A549 (cell line): ENCODE data around the gene OAS3. TPM values are rescaled to one million over a fixed set of nuclear protein-coding genes. Genes with fewer than 3 reads are reported as not detected.

Experiments
- ATAC-seq, 2 experiments: fragments of 200-7000 bp in 1 of 2; fragments of >200 bp in 1 of 2; cut with Nextera tagmentation in 1 of 2; cut with Tn5 transposase in 1 of 2; 3 replicates each; pipeline versions ENCODE4 v1.8.0 to v1.9.1; 2018 to 2020; ENCODE audit warnings: mild to moderate bottlenecking in 1 of 2, moderate library complexity in 1 of 2
- CTCF ChIA-PET: fragments of 300-600 bp; sonication (Branson Sonifier 250); formaldehyde crosslinking; extraction: SDS; loops from one replicate; lab custom pipeline; 2021; ENCODE audit warnings: antibody characterized with exemption, inconsistent platforms; lab: Yijun Ruan, JAX
- POLR2A ChIA-PET: fragments of 350-600 bp; formaldehyde crosslinking; extraction: SDS; loops from one replicate; lab custom pipeline; 2021; ENCODE audit warnings: antibody characterized with exemption, inconsistent platforms; lab: Yijun Ruan, JAX
- DNase-seq, 2 experiments: peaks; one replicate each; pipeline versions ENCODE4 v3.0.0 to v3.0.0-alpha.2; 2011 to 2016; ENCODE audit warnings: low read depth in 1 of 2, low spot score in 1 of 2
- FAIRE-seq: peaks from 2 replicates; lab custom pipeline; 2011; peaks lifted over from hg19 to GRCh38; lab: Jason Lieb, UNC
- H3K27ac ChIP-seq, 2 experiments: fragments of >200 bp; sonication (Bioruptor Twin); formaldehyde crosslinking; 3 replicates each; pipeline ENCODE4 v1.5.1; 2016 to 2017
- H3K4me1 ChIP-seq: fragments of >200 bp; sonication (Bioruptor Twin); formaldehyde crosslinking; 3 replicates; pipeline ENCODE4 v1.6.1; 2016
- H3K4me2 ChIP-seq: fragments of >200 bp; sonication (Bioruptor Twin); formaldehyde crosslinking; 3 replicates; pipeline ENCODE4 v1.6.1; 2016
- H3K4me3 ChIP-seq: fragments of >200 bp; sonication (Bioruptor Twin); formaldehyde crosslinking; 3 replicates; pipeline ENCODE4 v1.5.1; 2016
- H3K9me3 ChIP-seq: fragments of >200 bp; sonication (Bioruptor Twin); formaldehyde crosslinking; 3 replicates; pipeline ENCODE4 v1.6.1; 2016
- BCL3 ChIP-seq: fragments of >200 bp; sonication (Bioruptor Twin); formaldehyde crosslinking; IDR thresholded peaks from 3 replicates; pipeline ENCODE4 v1.6.1; 2016
- BHLHE40 ChIP-seq: IDR thresholded peaks from 2 replicates; pipeline ENCODE4 v1.6.1; 2012; ENCODE audit warnings: low read depth, low read length, inconsistent platforms
- CHD2 ChIP-seq: fragments of 150-350 bp; IDR thresholded peaks from 2 replicates; pipeline ENCODE4 v1.6.1; 2014; ENCODE audit warnings: low read length; ENCODE audit not compliant: partially characterized antibody
- CHD4 ChIP-seq: fragments of 200-600 bp; sonication (generic); IDR thresholded peaks from 2 replicates; pipeline ENCODE4 v1.6.1; 2016; ENCODE audit warnings: antibody characterized with exemption, mild to moderate bottlenecking, borderline replicate concordance
- EHMT2 ChIP-seq: fragments of 200-600 bp; sonication (generic); IDR thresholded peaks from 2 replicates; pipeline ENCODE4 v1.6.1; 2016; ENCODE audit warnings: antibody characterized with exemption, low read depth, mild to moderate bottlenecking, moderate library complexity
- ELK1 ChIP-seq: fragments of 150-350 bp; IDR thresholded peaks from 2 replicates; pipeline ENCODE4 v1.6.1; 2014; ENCODE audit warnings: low read depth, mild to moderate bottlenecking, low read length
- FOSL2 ChIP-seq, 2 experiments: fragments of 450-650 bp in 1 of 2; fragments of >200 bp in 1 of 2; sonication (Bioruptor Twin) in 1 of 2; formaldehyde crosslinking; IDR thresholded peaks; 2 replicates each; pipeline versions ENCODE4 v1.5.0 to v1.6.1; 2016 to 2020; ENCODE audit warnings: mild to moderate bottlenecking in 1 of 2, moderate library complexity in 1 of 2
- GATA3 ChIP-seq: IDR thresholded peaks from 2 replicates; pipeline ENCODE4 v1.6.1; 2012; ENCODE audit warnings: borderline replicate concordance
- HDAC2 ChIP-seq: fragments of 200-600 bp; sonication (generic); IDR thresholded peaks from 2 replicates; pipeline ENCODE4 v1.6.1; 2016
- HEYL ChIP-seq: fragments of 250-450 bp; sonication (Bioruptor Pico); IDR thresholded peaks from 2 replicates; pipeline ENCODE4 v1.8.0; 2021; ENCODE audit warnings: mild to moderate bottlenecking, moderate library complexity
- HMGXB4 ChIP-seq: fragments of 250-450 bp; sonication (Bioruptor Pico); IDR thresholded peaks from 2 replicates; pipeline ENCODE4 v1.5.0; 2021; ENCODE audit warnings: mild to moderate bottlenecking, moderate library complexity, borderline replicate concordance
- HOXB13 ChIP-seq: fragments of 250-450 bp; sonication (Bioruptor Pico); IDR thresholded peaks from 2 replicates; pipeline ENCODE4 v1.5.0; 2020; ENCODE audit warnings: low read depth, mild to moderate bottlenecking, moderate library complexity
- KDM1A ChIP-seq: fragments of 200-600 bp; sonication (generic); IDR thresholded peaks from 2 replicates; pipeline ENCODE4 v1.6.1; 2016; ENCODE audit warnings: low read depth, mild to moderate bottlenecking
- MAFK ChIP-seq: fragments of 450-650 bp; IDR thresholded peaks from 2 replicates; pipeline ENCODE4 v1.6.1; 2014; ENCODE audit not compliant: partially characterized antibody
- MYC ChIP-seq: IDR thresholded peaks from 2 replicates; pipeline ENCODE4 v1.6.1; 2012; ENCODE audit warnings: mild to moderate bottlenecking, inconsistent platforms, low read length, improper control_type of control experiment, borderline replicate concordance
- NPAS2 ChIP-seq: fragments of 250-450 bp; sonication (Bioruptor Pico); IDR thresholded peaks from 2 replicates; pipeline ENCODE4 v1.8.0; 2022; ENCODE audit warnings: mild to moderate bottlenecking, moderate library complexity, borderline replicate concordance
- NR3C1 ChIP-seq: fragments of >200 bp; sonication (Bioruptor Twin); formaldehyde crosslinking; IDR thresholded peaks from 3 replicates; pipeline ENCODE4 v1.6.1; 2017
- REST ChIP-seq: fragments of 200-600 bp; sonication (generic); IDR thresholded peaks from 2 replicates; pipeline ENCODE4 v1.6.1; 2016; ENCODE audit warnings: antibody characterized with exemption, mild to moderate bottlenecking, moderate library complexity
- RFX5 ChIP-seq: fragments of 450-650 bp; IDR thresholded peaks from 2 replicates; pipeline ENCODE4 v1.7.1; 2014; ENCODE audit warnings: antibody characterized with exemption, mild to moderate bottlenecking, moderate library complexity
- RNF2 ChIP-seq: fragments of 200-600 bp; sonication (generic); IDR thresholded peaks from 2 replicates; pipeline ENCODE4 v1.6.1; 2016; ENCODE audit warnings: low read depth, mild to moderate bottlenecking, antibody characterized with exemption, moderate library complexity, borderline replicate concordance
- TP53 ChIP-seq: fragments of 250-450 bp; sonication (Bioruptor Pico); IDR thresholded peaks from 2 replicates; pipeline ENCODE4 v1.5.0; 2021; ENCODE audit warnings: mild to moderate bottlenecking, moderate library complexity
- WGBS: methylation state at CpG from one replicate; pipeline ENCODE4 v1.1.6; 2017; ENCODE audit errors: missing lambda C conversion rate; 5-methylcytosine and 5-hydroxymethylcytosine counted together
- polyA plus RNA-seq, 4 experiments: library from polyadenylated mRNA; depleted of rRNA in 3 of 4; stranded (reverse); fragments of >200 nt; fragmentation: RNase III in 1 of 4; extraction: RNeasy Plus Mini Kit Qiagen cat#74134 plus additional on column Dnase treatment in 1 of 4; gene quantifications; 2 replicates in 3 of 4; 3 replicates in 1 of 4; pipeline ENCODE4 v1.2.3, GENCODE V29; 2011 to 2017

The OAS3 gene
- polyA plus RNA-seq, 2 of the 4 experiments (the other 2 are of a cell fraction) = 22.7 to 36.7 TPM

GRCh38 chr12:112947314-112947713 lies 9.0 kb downstream of the OAS3 start:
- CTCF ChIA-PET = no interaction called here
- H3K4me3 ChIP-seq = no peak overlapping the region
- TF ChIP-seq BCL3 (no peak), FOSL2 (IDR thresholded peaks at IDR 0.05) (no peak), FOSL2 (CRISPR knock-in tag; IDR thresholded peaks at IDR 0.05) (no peak), KDM1A (0 out of 2 replicates have a peak, but pooled peaks have one; percentile 60)
- TF ChIP-seq, all 56 proteins: peak for 1
- no peak for DNase-seq
- Histone ChIP-seq H3K4me1 (no peaks in the 10 kb centered on the region), H3K4me2 (no peak overlapping the region), H3K9me3 (no peaks in the 10 kb centered on the region), H3K27ac (no peak overlapping the region)
- POLR2A ChIA-PET = no interaction called here
- FAIRE-seq = no peak
- ATAC-seq = no peak
- WGBS = 2% methylated on average over 1 of the region's 1 CpG

GRCh38 chr12:112947761-112948160 lies 9.5 kb downstream of the OAS3 start:
- WGBS = 95% methylated on average over 5 of the region's 5 CpGs
- Histone ChIP-seq H3K9me3 (no peaks in the 10 kb centered on the region), H3K27ac (no peak overlapping the region), H3K4me2 (no peak overlapping the region), H3K4me3 (no peak overlapping the region), H3K4me1 (no peaks in the 10 kb centered on the region)
- no peak for TF ChIP-seq HDAC2
- TF ChIP-seq TP53 (CRISPR knock-in tag) = no peak
- no peak for TF ChIP-seq HMGXB4 (CRISPR knock-in tag)
- TF ChIP-seq CHD4 = no peak
- TF ChIP-seq NR3C1 = no peak
- no peak for TF ChIP-seq REST
- TF ChIP-seq RNF2 = no peak
- no peak for TF ChIP-seq NPAS2
- TF ChIP-seq BCL3 = no peak
- no peak for TF ChIP-seq MAFK
- TF ChIP-seq BHLHE40 = no peak
- TF ChIP-seq GATA3 = no peak
- TF ChIP-seq RFX5 = no peak
- TF ChIP-seq HEYL (CRISPR knock-in tag) = no peak
- no peak for TF ChIP-seq CHD2
- TF ChIP-seq MYC = no peak
- no peak for TF ChIP-seq HOXB13 (CRISPR knock-in tag)
- no peak for TF ChIP-seq EHMT2
- no peak for TF ChIP-seq ELK1
- no peak for FAIRE-seq
- no peak for DNase-seq
- POLR2A ChIA-PET = no interaction called here
- CTCF ChIA-PET = interaction anchor here (0.8 kb wide), 1 partner anchor 17 kb away, joined by 3 read pairs; no protein-coding TSS in a partner anchor
- no peak for ATAC-seq
